Measurements from ENCODE around the gene IL10RB. TPM values are rescaled to one million over a fixed set of nuclear protein-coding genes. Genes with fewer than 3 reads are reported as not detected.

Gene IL10RB
- total RNA-seq, 4 donors from 2014 or later, result 15.7 to 104 (median 63.2) TPM

- intact Hi-C loops (cut with DNase I; ENCODE audit: low total_unique reads) (no loop called here), in situ Hi-C loops (cut with MboI; ENCODE audit: low pct_ligation_motif_present in 1 of 4, low pct_unique_long_range_greater_than_20kb in 1 of 4, low sequenced_read_pairs in 3 of 4) (no loop called here)
- Histone ChIP-seq H3K27ac (no peak overlapping the region), H3K9me3 (no peaks in the 10 kb centered on the region), H3K36me3 (no peaks in the 10 kb centered on the region), H3K4me3 (no peak overlapping the region), H3K4me1 (peaks cover 0 to 29% (median 6%) of the 10 kb centered on the region in 4 donors), H3K27me3 (no peaks in the 10 kb centered on the region)
- TF ChIP-seq POLR2A (IDR thresholded peaks at IDR 0.05) (no peak), CTCF (IDR thresholded peaks at IDR 0.05) (no peak), POLR2AphosphoS5 (IDR thresholded peaks at IDR 0.05) (no peak), EP300 (IDR thresholded peaks at IDR 0.05; ENCODE audit: low read depth) (no peak)
- DNase-seq, result no peak
- 48 to 50% methylated on average over 3 of the region's 3 CpGs for WGBS, 2 donors (ENCODE audit: low coverage in 1 of 2)
Measured at GRCh38 chr21:33228455-33228854, 37.7 kb upstream of the IL10RB start.

GRCh38 chr21:33229099-33229783, 36.9 kb upstream of the IL10RB start:
- Histone ChIP-seq H3K9me3 (no peaks in the 10 kb centered on the region), H3K4me3 (peak overlapping the region in 3 of 4 donors; percentile 75 to 96 (median 88)), H3K27me3 (no peaks in the 10 kb centered on the region), H3K4me1 (peaks cover 0 to 30% (median 6%) of the 10 kb centered on the region in 4 donors), H3K27ac (peak overlapping the region; percentile 95 to 97 (median 96)), H3K36me3 (no peaks in the 10 kb centered on the region)
- intact Hi-C loops (cut with DNase I; ENCODE audit: low total_unique reads) (no loop called here), in situ Hi-C loops (cut with MboI; ENCODE audit: low pct_ligation_motif_present in 1 of 4, low pct_unique_long_range_greater_than_20kb in 1 of 4, low sequenced_read_pairs in 3 of 4) (no loop called here)
- TF ChIP-seq EP300 (IDR thresholded peaks at IDR 0.05; ENCODE audit: low read depth), result no peak
- no peak for TF ChIP-seq CTCF (IDR thresholded peaks at IDR 0.05)
- no peak for TF ChIP-seq POLR2AphosphoS5 (IDR thresholded peaks at IDR 0.05)
- no peak for TF ChIP-seq POLR2A (IDR thresholded peaks at IDR 0.05)
- WGBS, 2 donors (ENCODE audit: low coverage in 1 of 2), result 30 to 37% methylated on average over 7 to 18 of the region's 18 CpGs
- no peak for DNase-seq

- H3K27ac ChIP-seq, result peak within 1 kb of the TSS; percentile 95 to 97 (median 96)
- peaks cover 0 to 30% (median 6%) of the 10 kb centered on the region in 4 donors for H3K4me1 ChIP-seq
- peak in 1 of 5 experiments; percentile 11 for TF ChIP-seq CTCF (IDR thresholded peaks at IDR 0.05)
- peak; percentile 61 for TF ChIP-seq POLR2A (IDR thresholded peaks at IDR 0.05)
- TF ChIP-seq EP300 (IDR thresholded peaks at IDR 0.05; ENCODE audit: low read depth), result no peak
- TF ChIP-seq POLR2AphosphoS5 (IDR thresholded peaks at IDR 0.05), result peak; percentile 69 to 76 (median 75)
- intact Hi-C loops (cut with DNase I; ENCODE audit: low total_unique reads) (loop anchor here (5.0 kb wide), 1 partner anchor 37 kb away; the partner anchor contains the start of gene IL10RB), in situ Hi-C loops (cut with MboI; ENCODE audit: low pct_ligation_motif_present in 1 of 4, low pct_unique_long_range_greater_than_20kb in 1 of 4, low sequenced_read_pairs in 3 of 4) (no loop called here)
- no peaks in the 10 kb centered on the region for H3K27me3 ChIP-seq
- peak within 1 kb of the TSS; percentile 75 to 99 (median 92) for H3K4me3 ChIP-seq
- H3K9me3 ChIP-seq, result no peaks in the 10 kb centered on the region
- H3K36me3 ChIP-seq, result no peaks in the 10 kb centered on the region
- 0% methylated on average over 44 of the region's 95 CpGs; no CpG with 5 or more reads in 1 of the 2 donors for WGBS, 2 donors (ENCODE audit: low coverage in 1 of 2)
- peak; percentile 81 for DNase-seq
Measured at GRCh38 chr21:33229784-33230544, 36.2 kb upstream of the IL10RB start, which contains the start of gene IFNAR2. Gene IFNAR2 (plus strand): TSS chr21:33229938. CDS start chr21:33241923, 11,985 bp downstream.

Data from transverse colon (tissue), 4 donors.